ENCODE results near the gene DNAJB8. TPM values are rescaled to one million over a fixed set of nuclear protein-coding genes. Genes with fewer than 3 reads are reported as not detected.

DNAJB8 gene
- total and polyA plus RNA-seq, 9 of the 15 experiments (the other 6 are each of a cell fraction or from before 2014, with no cell fraction given) = not detected

GRCh38 chr3:128489927-128490649 lies 23.4 kb upstream of the DNAJB8 start:
- ChIA-PET CTCF (ENCODE audit: low intra/inter-chr PET ratio) (no interaction called here), POLR2A (interaction anchor here (0.6 to 2.0 kb wide), 11 partner anchors 11 to 766 kb away, joined by 3 to 5 read pairs (median 4); no protein-coding TSS in a partner anchor)
- in situ Hi-C loops (cut with MboI) (no loop called here), intact Hi-C loops (cut with micrococcal nuclease) (loop anchor here (2.0 to 10.0 kb wide), 4 partner anchors 57 to 415 kb away; no protein-coding TSS in a partner anchor)
- peak overlapping the region; percentile 98 for H3K4me3 ChIP-seq
- no peak overlapping the region for H2AFZ ChIP-seq (ENCODE audit: low read depth, low read length)
- no peaks in the 10 kb centered on the region for H3K9me1 ChIP-seq (ENCODE audit: control insufficient read depth, insufficient read depth, low read length)
- H3K27me3 ChIP-seq (ENCODE audit: control insufficient read depth in 2 of 2, insufficient read depth in 2 of 2, low read length in 2 of 2) = no peaks in the 10 kb centered on the region
- WGBS (ENCODE audit: insufficient coverage, low coverage, missing lambda C conversion rate) = 1% methylated on average over 39 of the region's 61 CpGs
- peaks cover 15 to 81% of the 10 kb centered on the region in 2 experiments for H3K4me1 ChIP-seq (replicated peaks in 1 of 2; ENCODE audit: control insufficient read depth in 2 of 2, insufficient read depth in 2 of 2, low read length in 2 of 2)
- DNase-seq (ENCODE audit: extremely low read depth in 1 of 4, low spot score in 3 of 4) = peak in 1 of 4 experiments; percentile 56
- no peaks in the 10 kb centered on the region for H3K9me3 ChIP-seq (replicated peaks; ENCODE audit: control insufficient read depth, insufficient read depth, low read depth, low read length)
- H4K20me1 ChIP-seq (replicated peaks; ENCODE audit: control insufficient read depth, insufficient read depth, low read length) = peaks cover 21% of the 10 kb centered on the region
- H3K36me3 ChIP-seq (ENCODE audit: control insufficient read depth, insufficient read depth, low read length) = peaks cover 67% of the 10 kb centered on the region
- H3K79me2 ChIP-seq (ENCODE audit: control insufficient read depth, insufficient read depth, low read length) = peaks cover 100% of the 10 kb centered on the region
- H3K4me2 ChIP-seq (ENCODE audit: insufficient read depth, low read length) = peak overlapping the region; percentile 92
- FAIRE-seq = peak; percentile 6
- BruUV-seq (replicated peaks) = TSS peak; percentile 43
- peak overlapping the region; percentile 98 for H3K27ac ChIP-seq (ENCODE audit: extremely low read depth, low read depth, low read length)
- ATAC-seq = no peak
- H3K9ac ChIP-seq (ENCODE audit: insufficient read depth in 1 of 2, low read depth in 2 of 2, low read length in 2 of 2) = peak overlapping the region; percentile 98
- no peak for TF ChIP-seq TFE3 (CRISPR knock-in tag; IDR thresholded peaks at IDR 0.05)
- TF ChIP-seq SIN3A (IDR thresholded peaks at IDR 0.05; ENCODE audit: borderline replicate concordance in 2 of 2, control insufficient read depth in 1 of 2, low read depth in 2 of 2, low read length in 2 of 2) = peak; percentile 20 to 33; a peak in 2 of 4 replicates
- no peak for TF ChIP-seq SMAD1 (IDR thresholded peaks at IDR 0.05; ENCODE audit: low read depth, low read length, partially characterized antibody)
- peak; percentile 88 for TF ChIP-seq RBBP5 (IDR thresholded peaks at IDR 0.05; ENCODE audit: borderline replicate concordance, insufficient read depth, low read length, poor library complexity, severe bottlenecking)
- no peak for TF ChIP-seq ZBTB43 (CRISPR knock-in tag; IDR thresholded peaks at IDR 0.05)
- TF ChIP-seq TFAP4 (CRISPR knock-in tag; IDR thresholded peaks at IDR 0.05; ENCODE audit: borderline replicate concordance) = peak; percentile 34
- no peak for TF ChIP-seq KLF16 (IDR thresholded peaks at IDR 0.05)
- no peak for TF ChIP-seq ZFPM2 (CRISPR knock-in tag; IDR thresholded peaks at IDR 0.05)
- no peak for TF ChIP-seq CBX5 (IDR thresholded peaks at IDR 0.05; ENCODE audit: borderline replicate concordance, low read depth)
- no peak for TF ChIP-seq ZNF232 (CRISPR knock-in tag; IDR thresholded peaks at IDR 0.05)
- TF ChIP-seq KLF1 (tag; IDR thresholded peaks at IDR 0.05) = no peak
- TF ChIP-seq TEAD4 (IDR thresholded peaks at IDR 0.05; ENCODE audit: low read length) = no peak
- TF ChIP-seq TEAD4 (CRISPR knock-in tag; IDR thresholded peaks at IDR 0.05; ENCODE audit: borderline replicate concordance) = no peak
- no peak for TF ChIP-seq MLX (CRISPR knock-in tag; conservative IDR thresholded peaks at IDR 0.05)
- no peak for TF ChIP-seq ZNF511 (CRISPR knock-in tag; IDR thresholded peaks at IDR 0.05)
- TF ChIP-seq NR2F6 (CRISPR knock-in tag; IDR thresholded peaks at IDR 0.05) = no peak

Measured in K562 (cell line).